22Rv1 (cell line): Measurements from ENCODE around the gene ADCY9.

Source experiments
- H3K27ac ChIP-seq: fragments of 450-650 bp; 2 replicates; pipeline ENCODE4 v1.5.1; 2017
- CTCF ChIP-seq: fragments of 450-650 bp; IDR thresholded peaks from 2 replicates; pipeline ENCODE4 v1.5.1; 2017; ENCODE audit warnings: mild to moderate bottlenecking
- ZFX ChIP-seq: fragments of 450-650 bp; IDR thresholded peaks from 2 replicates; pipeline ENCODE4 v1.6.1; 2017; ENCODE audit warnings: antibody characterized with exemption, borderline replicate concordance

ADCY9 gene

GRCh38 chr16:3964686-3965290 lies 151.5 kb downstream of the ADCY9 start:
- TF ChIP-seq ZFX (no peak), CTCF (no peak)

GRCh38 chr16:3963886-3964685 lies 152.2 kb downstream of the ADCY9 start:
- no peak overlapping the region for H3K27ac ChIP-seq
- TF ChIP-seq ZFX (no peak), CTCF (no peak)

More at GRCh38 chr16:3964686-3965290, 151.5 kb downstream of the ADCY9 start:
- H3K27ac ChIP-seq = no peak overlapping the region

- no peak for TF ChIP-seq ZFX
- no peak for TF ChIP-seq CTCF
- no peak overlapping the region for H3K27ac ChIP-seq
Measured at GRCh38 chr16:3963203-3963602, 153.0 kb downstream of the ADCY9 start.

GRCh38 chr16:3961449-3961849 lies 154.8 kb downstream of the ADCY9 start:
- peak overlapping the region; percentile 58 for H3K27ac ChIP-seq
- TF ChIP-seq ZFX = no peak
- TF ChIP-seq CTCF = no peak

GRCh38 chr16:3959926-3960590 lies 156.2 kb downstream of the ADCY9 start:
- peak overlapping the region; percentile 58 for H3K27ac ChIP-seq

- TF ChIP-seq ZFX (no peak), CTCF (no peak)
- no peak overlapping the region for H3K27ac ChIP-seq
Measured at GRCh38 chr16:3959148-3959547, 157.1 kb downstream of the ADCY9 start.

- no peak overlapping the region for H3K27ac ChIP-seq
- no peak for TF ChIP-seq ZFX
- no peak for TF ChIP-seq CTCF
Measured at GRCh38 chr16:3957344-3957980, 158.8 kb downstream of the ADCY9 start.
